ENCODE results near the gene SYNPR.
"Not testable (repeated sequence)": the region's sequence is repeated elsewhere in the genome, so short reads cannot be mapped to it uniquely, and the experiment has no call there.

SYNPR gene

GRCh38 chr3:63635186-63635585, 357.1 kb downstream of the SYNPR start:
- no peak for DNase-seq

GRCh38 chr3:63639806-63640205, 361.7 kb downstream of the SYNPR start:
- peak; percentile 36 for DNase-seq

- no peak for DNase-seq
Measured at GRCh38 chr3:63642488-63642887, 364.4 kb downstream of the SYNPR start.

- DNase-seq, result no peak
Measured at GRCh38 chr3:63644212-63644797, 366.2 kb downstream of the SYNPR start.

GRCh38 chr3:63644928-63645781, 367.0 kb downstream of the SYNPR start:
- DNase-seq, result not testable (repeated sequence)

- DNase-seq, result no peak
Measured at GRCh38 chr3:63652066-63652725, 374.1 kb downstream of the SYNPR start, which contains the start of gene SNTN. Gene SNTN, plus strand, starts transcription at chr3:63652675. Its CDS starts 13 bp downstream, at chr3:63652688.

GRCh38 chr3:63654211-63654610, 376.1 kb downstream of the SYNPR start:
- DNase-seq, result peak; percentile 44

GRCh38 chr3:63654931-63655330, 376.8 kb downstream of the SYNPR start:
- peak; percentile 14 for DNase-seq

GRCh38 chr3:63655519-63655918, 377.4 kb downstream of the SYNPR start:
- DNase-seq, result peak; percentile 96

GRCh38 chr3:63656786-63657185, 378.7 kb downstream of the SYNPR start:
- DNase-seq, result peak; percentile 92

GRCh38 chr3:63661242-63661641, 383.1 kb downstream of the SYNPR start:
- DNase-seq, result peak; percentile 16

GRCh38 chr3:63662011-63662410, 383.9 kb downstream of the SYNPR start:
- DNase-seq, result no peak

- peak; percentile 25 for DNase-seq
Measured at GRCh38 chr3:63662500-63662899, 384.4 kb downstream of the SYNPR start.

Measured in fibroblast of skin of abdomen (primary cell).